ENCODE measurements around the gene CDKAL1.

The CDKAL1 gene

GRCh38 chr6:20808924-20809323 is 274.7 kb downstream of the CDKAL1 start:
- TF ChIP-seq CTCF (IDR thresholded peaks at IDR 0.05; ENCODE audit: low read length, missing control alignments): no peak
- no peak overlapping the region for H3K4me3 ChIP-seq (replicated peaks; ENCODE audit: low read depth, low read length)
- DNase-seq (ENCODE audit: low read depth): no peak

GRCh38 chr6:20810727-20811108 is 276.5 kb downstream of the CDKAL1 start:
- no peak overlapping the region for H3K4me3 ChIP-seq (replicated peaks; ENCODE audit: low read depth, low read length)
- no peak for TF ChIP-seq CTCF (IDR thresholded peaks at IDR 0.05; ENCODE audit: low read length, missing control alignments)
- DNase-seq (ENCODE audit: low read depth): peak; percentile 24

- DNase-seq (ENCODE audit: low read depth): peak; percentile 99
- peak overlapping the region; percentile 11 for H3K4me3 ChIP-seq (replicated peaks; ENCODE audit: low read depth, low read length)
- no peak for TF ChIP-seq CTCF (IDR thresholded peaks at IDR 0.05; ENCODE audit: low read length, missing control alignments)
Observed at GRCh38 chr6:20811109-20811761, 277.0 kb downstream of the CDKAL1 start.

- no peak for DNase-seq (ENCODE audit: low read depth)
- no peak for TF ChIP-seq CTCF (IDR thresholded peaks at IDR 0.05; ENCODE audit: low read length, missing control alignments)
- no peak overlapping the region for H3K4me3 ChIP-seq (replicated peaks; ENCODE audit: low read depth, low read length)
Observed at GRCh38 chr6:20812776-20813175, 278.5 kb downstream of the CDKAL1 start.

- no peak overlapping the region for H3K4me3 ChIP-seq (replicated peaks; ENCODE audit: low read depth, low read length)
- DNase-seq (ENCODE audit: low read depth): peak; percentile 23
- TF ChIP-seq CTCF (IDR thresholded peaks at IDR 0.05; ENCODE audit: low read length, missing control alignments): no peak
Observed at GRCh38 chr6:20814494-20814893, 280.2 kb downstream of the CDKAL1 start.

GRCh38 chr6:20816126-20816525 is 281.9 kb downstream of the CDKAL1 start:
- no peak for TF ChIP-seq CTCF (IDR thresholded peaks at IDR 0.05; ENCODE audit: low read length, missing control alignments)
- H3K4me3 ChIP-seq (replicated peaks; ENCODE audit: low read depth, low read length): no peak overlapping the region
- no peak for DNase-seq (ENCODE audit: low read depth)

GRCh38 chr6:20817806-20818320 is 283.6 kb downstream of the CDKAL1 start:
- H3K4me3 ChIP-seq (replicated peaks; ENCODE audit: low read depth, low read length): no peak overlapping the region
- DNase-seq (ENCODE audit: low read depth): peak; percentile 20
- no peak for TF ChIP-seq CTCF (IDR thresholded peaks at IDR 0.05; ENCODE audit: low read length, missing control alignments)
